ENCODE results near the gene DLG2.

DLG2 gene

GRCh38 chr11:84836371-84836770, 790.8 kb downstream of the DLG2 start:
- TF ChIP-seq SIN3A (IDR thresholded peaks at IDR 0.05; ENCODE audit: borderline replicate concordance, insufficient read depth, low read length) (no peak), REST (IDR thresholded peaks at IDR 0.05; ENCODE audit: insufficient read depth in 1 of 2, low read depth in 2 of 2, low read length in 2 of 2) (no peak), FOXP2 (optimal IDR thresholded peaks at IDR 0.05; ENCODE audit: borderline replicate concordance, extremely low read depth, extremely low read length, insufficient read depth) (no peak), POLR2AphosphoS5 (IDR thresholded peaks at IDR 0.05; ENCODE audit: low read depth, low read length) (no peak), TAF1 (IDR thresholded peaks at IDR 0.05; ENCODE audit: borderline replicate concordance, insufficient read depth, low read length) (no peak)

- TF ChIP-seq SIN3A (IDR thresholded peaks at IDR 0.05; ENCODE audit: borderline replicate concordance, insufficient read depth, low read length), result no peak
- TF ChIP-seq POLR2AphosphoS5 (IDR thresholded peaks at IDR 0.05; ENCODE audit: low read depth, low read length), result no peak
- no peak for TF ChIP-seq REST (IDR thresholded peaks at IDR 0.05; ENCODE audit: insufficient read depth in 1 of 2, low read depth in 2 of 2, low read length in 2 of 2)
- no peak for TF ChIP-seq TAF1 (IDR thresholded peaks at IDR 0.05; ENCODE audit: borderline replicate concordance, insufficient read depth, low read length)
- TF ChIP-seq FOXP2 (optimal IDR thresholded peaks at IDR 0.05; ENCODE audit: borderline replicate concordance, extremely low read depth, extremely low read length, insufficient read depth), result no peak
These were observed 793.6 kb downstream of the DLG2 start for GRCh38 chr11:84833488-84834088.

- TF ChIP-seq TAF1 (IDR thresholded peaks at IDR 0.05; ENCODE audit: borderline replicate concordance, insufficient read depth, low read length), result no peak
- TF ChIP-seq POLR2AphosphoS5 (IDR thresholded peaks at IDR 0.05; ENCODE audit: low read depth, low read length), result no peak
- TF ChIP-seq REST (IDR thresholded peaks at IDR 0.05; ENCODE audit: insufficient read depth in 1 of 2, low read depth in 2 of 2, low read length in 2 of 2), result no peak
- TF ChIP-seq SIN3A (IDR thresholded peaks at IDR 0.05; ENCODE audit: borderline replicate concordance, insufficient read depth, low read length), result no peak
- TF ChIP-seq FOXP2 (optimal IDR thresholded peaks at IDR 0.05; ENCODE audit: borderline replicate concordance, extremely low read depth, extremely low read length, insufficient read depth), result no peak
These were observed 796.8 kb downstream of the DLG2 start for GRCh38 chr11:84830372-84830771.

GRCh38 chr11:84829162-84829561, 798.0 kb downstream of the DLG2 start:
- TF ChIP-seq REST (IDR thresholded peaks at IDR 0.05; ENCODE audit: insufficient read depth in 1 of 2, low read depth in 2 of 2, low read length in 2 of 2) (no peak), SIN3A (IDR thresholded peaks at IDR 0.05; ENCODE audit: borderline replicate concordance, insufficient read depth, low read length) (no peak), POLR2AphosphoS5 (IDR thresholded peaks at IDR 0.05; ENCODE audit: low read depth, low read length) (no peak), FOXP2 (optimal IDR thresholded peaks at IDR 0.05; ENCODE audit: borderline replicate concordance, extremely low read depth, extremely low read length, insufficient read depth) (no peak), TAF1 (IDR thresholded peaks at IDR 0.05; ENCODE audit: borderline replicate concordance, insufficient read depth, low read length) (no peak)
